Right lobe of liver (tissue), 6 donors: ENCODE data around the gene RRM2. TPM values are rescaled to one million over a fixed set of nuclear protein-coding genes. Genes with fewer than 3 reads are reported as not detected.

Source experiments
- ATAC-seq, 4 donors: fragments of 200-7000 bp; cut with Tn5 transposase; one replicate each; pipeline ENCODE4 v1.9.1; 2020; ENCODE audit warnings: mild to moderate bottlenecking in 4 of 4, moderate library complexity in 4 of 4
- DNase-seq, 3 donors: peaks; one replicate each; pipeline ENCODE4 v3.0.0-alpha.2; 2020
- H3K27ac ChIP-seq, 3 donors: fragments of 200-600 bp; one replicate each; pipeline ENCODE4 v1.8.0; 2022
- H3K27me3 ChIP-seq, 2 donors: fragments of 200-600 bp; one replicate each; pipeline ENCODE4 v1.8.0; 2022
- H3K36me3 ChIP-seq, 4 donors: fragments of 200-600 bp; sonication (generic) in 1 of 4; one replicate each; pipeline versions ENCODE4 v1.5.1 to v1.8.0; 2017 to 2022; ENCODE audit warnings: control low read depth in 1 of 4
- H3K4me1 ChIP-seq, 4 donors: fragments of 200-600 bp; sonication (generic) in 1 of 4; one replicate each; pipeline versions ENCODE4 v1.5.1 to v1.8.0; 2017 to 2022; ENCODE audit warnings: control low read depth in 1 of 4
- H3K4me3 ChIP-seq, 3 donors: fragments of 200-600 bp; one replicate each; pipeline ENCODE4 v1.8.0; 2022
- H3K9me3 ChIP-seq, 4 donors: fragments of 200-600 bp; sonication (generic) in 1 of 4; one replicate each; pipeline versions ENCODE4 v1.5.1 to v1.8.0; 2017 to 2022; ENCODE audit warnings: control low read depth in 1 of 4
- POLR2A ChIP-seq: fragments of 450-650 bp; IDR thresholded peaks from one replicate; pipeline ENCODE4 v1.6.1; 2017; ENCODE audit warnings: antibody characterized with exemption, mild to moderate bottlenecking
- WGBS: methylation state at CpG from one replicate; pipeline ENCODE4 v1.1.6; 2018; ENCODE audit warnings: low coverage, low lambda C conversion rate; ENCODE audit not compliant: insufficient coverage; ENCODE audit errors: missing lambda C conversion rate; 5-methylcytosine and 5-hydroxymethylcytosine counted together
- intact Hi-C, 2 donors: fragments of 100-400 bp; cut with DNase I; formaldehyde crosslinking; loops; one replicate each; pipeline versions ENCODE4 v1.11.2 to v1.14.1; 2022
- total RNA-seq, 6 experiments: library from RNA; depleted of rRNA in 2 of 6; stranded (reverse); fragments of >200 nt in 2 of 6; fragmentation: NEBNext Ultra II Directional in 3 of 6; extraction: Animal tissue kit (Norgen Biotek cat#: 25700) in 3 of 6; gene quantifications; one replicate each; pipeline versions ENCODE4 v1.1.0 to v1.2.4, GENCODE V29; 2016 to 2023
- TF ChIP-seq, protein P1 (sequence below), 4 donors: fragments of 200-600 bp in 3 of 4; fragments of 450-650 bp in 1 of 4; IDR thresholded peaks; one replicate each; pipeline versions ENCODE4 v1.5.1 to v1.8.0; 2016 to 2022; ENCODE audit warnings: antibody characterized with exemption in 4 of 4, mild to moderate bottlenecking in 2 of 4
- donor health status: DM: no; HTN: yes; CAD: no.
- donor health status: DM: no; HTN: no; CAD: no.
- donor health status: DM: no; HTN: no; CAD: no.
- donor health status: DM: no; HTN: yes; CAD: no.
- donor health status: DM: no; HTN: yes; CAD: no.

The RRM2 gene
- total RNA-seq, 6 experiments from 2014 or later = 1.1 to 10.3 (median 5.7) TPM

DNA sequence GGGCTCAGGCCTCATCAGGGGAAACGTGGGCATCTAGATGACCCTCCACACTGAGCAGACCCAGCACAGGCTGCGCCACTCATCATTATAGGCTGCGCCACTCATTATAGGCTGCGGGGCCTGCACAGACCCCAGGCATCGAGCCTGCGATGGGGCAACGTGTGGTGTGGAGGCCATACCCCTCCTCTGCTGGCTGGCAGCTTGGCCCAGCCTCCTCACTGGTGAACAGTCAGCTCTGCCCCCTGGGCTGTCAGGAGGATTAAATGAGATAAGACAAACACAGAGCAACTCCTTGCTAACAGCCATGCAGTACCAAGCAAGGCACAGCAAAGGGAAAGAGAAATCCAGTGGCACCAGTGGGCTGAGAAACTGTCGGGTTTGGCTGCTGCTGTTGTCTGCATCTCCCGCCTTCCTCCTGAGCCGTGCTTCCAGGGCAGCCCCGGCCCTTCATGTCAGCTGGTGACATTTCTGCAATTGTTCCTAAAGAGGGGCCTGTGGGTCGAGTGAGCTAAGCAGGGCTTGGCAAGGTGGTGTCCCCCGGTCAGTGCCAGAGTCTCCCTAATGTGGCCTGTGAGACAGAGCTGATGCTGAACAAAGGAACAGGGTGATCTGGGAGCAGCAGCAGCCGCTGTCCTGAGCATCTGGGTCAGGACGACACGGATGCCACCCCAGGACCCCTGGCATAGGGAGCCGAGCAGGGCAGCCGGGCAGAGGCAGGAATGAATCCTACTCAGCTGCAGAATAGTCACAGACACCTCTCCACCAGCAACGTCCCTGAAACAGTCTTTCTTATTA is 48.7 kb downstream of the RRM2 start:
- Histone ChIP-seq H3K36me3 (no peaks in the 10 kb centered on the region), H3K4me3 (no peak overlapping the region), H3K27me3 (no peaks in the 10 kb centered on the region), H3K4me1 (no peaks in the 10 kb centered on the region), H3K9me3 (no peaks in the 10 kb centered on the region), H3K27ac (no peak overlapping the region)
- ATAC-seq = no peak
- TF ChIP-seq, protein P1, sequence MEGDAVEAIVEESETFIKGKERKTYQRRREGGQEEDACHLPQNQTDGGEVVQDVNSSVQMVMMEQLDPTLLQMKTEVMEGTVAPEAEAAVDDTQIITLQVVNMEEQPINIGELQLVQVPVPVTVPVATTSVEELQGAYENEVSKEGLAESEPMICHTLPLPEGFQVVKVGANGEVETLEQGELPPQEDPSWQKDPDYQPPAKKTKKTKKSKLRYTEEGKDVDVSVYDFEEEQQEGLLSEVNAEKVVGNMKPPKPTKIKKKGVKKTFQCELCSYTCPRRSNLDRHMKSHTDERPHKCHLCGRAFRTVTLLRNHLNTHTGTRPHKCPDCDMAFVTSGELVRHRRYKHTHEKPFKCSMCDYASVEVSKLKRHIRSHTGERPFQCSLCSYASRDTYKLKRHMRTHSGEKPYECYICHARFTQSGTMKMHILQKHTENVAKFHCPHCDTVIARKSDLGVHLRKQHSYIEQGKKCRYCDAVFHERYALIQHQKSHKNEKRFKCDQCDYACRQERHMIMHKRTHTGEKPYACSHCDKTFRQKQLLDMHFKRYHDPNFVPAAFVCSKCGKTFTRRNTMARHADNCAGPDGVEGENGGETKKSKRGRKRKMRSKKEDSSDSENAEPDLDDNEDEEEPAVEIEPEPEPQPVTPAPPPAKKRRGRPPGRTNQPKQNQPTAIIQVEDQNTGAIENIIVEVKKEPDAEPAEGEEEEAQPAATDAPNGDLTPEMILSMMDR (IDR thresholded peaks at IDR 0.05) = no peak
- no peak for TF ChIP-seq POLR2A
- intact Hi-C loops = no loop called here
- 93% methylated on average over 6 of the region's 19 CpGs for WGBS
- no peak for DNase-seq

DNA sequence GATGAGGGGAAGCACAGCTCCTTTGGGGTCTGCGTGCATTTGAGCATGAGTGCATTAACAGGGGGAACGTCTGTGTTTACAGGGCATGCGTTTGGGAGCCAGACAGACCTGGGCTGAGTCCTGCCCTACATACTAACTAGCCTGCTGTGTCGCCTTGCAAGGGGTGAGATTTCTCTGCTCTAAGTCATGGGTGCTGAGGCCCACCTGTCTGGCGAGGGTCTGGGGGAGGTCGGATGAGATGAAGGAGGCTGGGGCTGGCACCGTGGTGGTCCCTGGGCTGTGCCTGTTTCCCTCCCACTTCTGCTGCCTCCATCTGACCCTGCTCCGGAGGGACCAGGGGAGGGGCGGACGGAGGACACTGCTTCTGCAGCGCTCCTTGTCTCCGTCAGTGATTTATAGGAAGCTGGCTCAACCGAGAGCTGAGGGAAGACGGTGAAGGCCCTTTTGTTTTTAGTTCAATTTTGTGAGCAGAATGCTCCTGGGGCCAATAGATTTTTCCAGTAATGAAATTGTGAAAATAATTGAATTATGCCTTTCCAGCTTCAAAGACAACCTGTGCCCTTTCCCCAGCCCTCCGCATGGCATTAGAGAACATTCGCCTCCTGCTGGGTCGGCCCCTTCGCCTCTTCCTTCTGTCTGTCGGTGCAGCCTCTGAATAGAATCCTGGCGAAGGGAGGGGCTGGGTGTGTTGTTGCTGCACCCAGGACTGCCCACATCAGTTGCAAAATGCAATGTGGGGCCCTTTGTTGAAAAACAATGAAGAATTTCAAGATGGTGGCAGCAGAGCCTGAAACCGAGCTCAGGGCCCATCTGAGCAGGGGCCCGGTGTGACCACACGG is 49.7 kb downstream of the RRM2 start:
- H3K4me3 ChIP-seq = no peak overlapping the region
- H3K36me3 ChIP-seq = no peaks in the 10 kb centered on the region
- H3K9me3 ChIP-seq = no peaks in the 10 kb centered on the region
- WGBS = 87% methylated on average over 13 of the region's 23 CpGs
- intact Hi-C loops = no loop called here
- DNase-seq = no peak
- H3K27me3 ChIP-seq = no peaks in the 10 kb centered on the region
- TF ChIP-seq, protein P1 (IDR thresholded peaks at IDR 0.05) = no peak
- TF ChIP-seq POLR2A = no peak
- no peak for ATAC-seq
- no peak overlapping the region for H3K27ac ChIP-seq
- H3K4me1 ChIP-seq = no peaks in the 10 kb centered on the region

DNA sequence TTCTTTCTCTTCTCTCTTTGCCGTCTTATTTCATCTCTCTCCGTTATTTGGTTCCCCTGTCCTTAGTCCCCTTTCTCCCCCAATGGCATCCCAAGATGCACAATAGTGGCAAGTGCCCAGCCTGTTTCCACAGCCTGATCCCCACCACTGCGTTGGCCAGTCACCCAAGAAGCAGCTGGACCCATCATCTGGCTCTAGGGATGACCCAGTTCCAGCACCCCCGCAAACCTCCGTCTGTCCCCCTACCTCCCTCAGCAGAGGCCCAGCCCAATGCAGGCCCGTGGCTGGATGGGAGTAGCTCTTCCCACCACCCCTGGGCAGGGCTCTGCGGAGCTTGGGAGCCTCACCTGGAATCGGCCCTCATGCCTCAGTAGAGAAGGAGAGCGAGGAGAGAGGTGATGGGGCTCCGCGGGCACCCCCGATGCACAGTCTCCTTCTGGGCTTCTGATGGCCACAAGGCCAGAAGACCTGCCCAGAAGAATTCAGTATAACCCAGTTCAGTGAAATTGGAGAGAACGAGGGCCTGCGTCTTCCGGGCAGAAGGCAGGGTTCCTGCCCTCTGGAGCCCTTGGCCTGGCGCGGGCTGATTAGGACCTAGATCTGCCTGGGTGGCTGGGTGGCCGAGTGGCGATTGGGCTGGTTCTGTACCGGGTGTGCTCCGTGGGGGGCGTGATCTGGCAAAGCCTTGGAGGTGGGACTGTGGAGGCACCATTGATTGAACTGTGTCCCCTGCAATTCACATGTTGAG is 50.9 kb downstream of the RRM2 start:
- no peak overlapping the region for H3K4me3 ChIP-seq
- no peak overlapping the region for H3K27ac ChIP-seq
- H3K27me3 ChIP-seq = no peaks in the 10 kb centered on the region
- H3K9me3 ChIP-seq = no peaks in the 10 kb centered on the region
- intact Hi-C loops = no loop called here
- DNase-seq = no peak
- TF ChIP-seq, protein P1 (IDR thresholded peaks at IDR 0.05) = no peak
- TF ChIP-seq POLR2A = no peak
- H3K4me1 ChIP-seq = no peaks in the 10 kb centered on the region
- 100% methylated on average over 1 of the region's 22 CpGs for WGBS
- ATAC-seq = no peak
- no peaks in the 10 kb centered on the region for H3K36me3 ChIP-seq

DNA sequence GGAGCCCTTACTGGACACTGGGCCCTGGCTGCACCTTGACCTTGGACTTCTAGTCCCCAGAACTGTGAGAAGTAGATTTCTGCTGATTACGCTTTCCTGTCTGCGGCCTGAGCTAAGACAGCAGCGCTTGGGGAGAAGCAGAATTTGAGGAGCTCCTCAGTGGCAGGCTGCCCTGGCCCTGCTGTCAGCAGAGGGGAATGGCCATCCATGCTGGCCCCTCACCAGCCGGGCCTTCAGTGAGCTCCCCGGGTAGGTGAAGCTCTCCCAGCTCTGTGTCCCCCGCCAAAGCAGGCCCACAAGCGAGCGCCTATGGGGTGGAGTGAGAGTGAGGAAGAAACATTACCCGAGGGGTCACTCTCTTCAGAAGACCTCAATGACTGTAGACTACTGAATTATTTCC is 51.6 kb downstream of the RRM2 start:
- Histone ChIP-seq H3K4me1 (no peaks in the 10 kb centered on the region), H3K9me3 (no peaks in the 10 kb centered on the region), H3K36me3 (no peaks in the 10 kb centered on the region), H3K4me3 (no peak overlapping the region), H3K27ac (no peak overlapping the region), H3K27me3 (no peaks in the 10 kb centered on the region)
- WGBS = 75% methylated on average over 4 of the region's 9 CpGs
- ATAC-seq = no peak
- DNase-seq = no peak
- no peak for TF ChIP-seq POLR2A
- TF ChIP-seq, protein P1 (IDR thresholded peaks at IDR 0.05) = no peak
- intact Hi-C loops = no loop called here
